ENCODE measurements around the gene XRCC6.

The XRCC6 gene

GRCh38 chr22:41598081-41598480, 23.0 kb upstream of the XRCC6 start:
- peaks cover 20% of the 10 kb centered on the region for H4K20me1 ChIP-seq (ENCODE audit: insufficient read depth, low read length, poor library complexity, severe bottlenecking)
- H3K9ac ChIP-seq (ENCODE audit: low read depth, low read length, poor library complexity, severe bottlenecking): no peak overlapping the region

DNA sequence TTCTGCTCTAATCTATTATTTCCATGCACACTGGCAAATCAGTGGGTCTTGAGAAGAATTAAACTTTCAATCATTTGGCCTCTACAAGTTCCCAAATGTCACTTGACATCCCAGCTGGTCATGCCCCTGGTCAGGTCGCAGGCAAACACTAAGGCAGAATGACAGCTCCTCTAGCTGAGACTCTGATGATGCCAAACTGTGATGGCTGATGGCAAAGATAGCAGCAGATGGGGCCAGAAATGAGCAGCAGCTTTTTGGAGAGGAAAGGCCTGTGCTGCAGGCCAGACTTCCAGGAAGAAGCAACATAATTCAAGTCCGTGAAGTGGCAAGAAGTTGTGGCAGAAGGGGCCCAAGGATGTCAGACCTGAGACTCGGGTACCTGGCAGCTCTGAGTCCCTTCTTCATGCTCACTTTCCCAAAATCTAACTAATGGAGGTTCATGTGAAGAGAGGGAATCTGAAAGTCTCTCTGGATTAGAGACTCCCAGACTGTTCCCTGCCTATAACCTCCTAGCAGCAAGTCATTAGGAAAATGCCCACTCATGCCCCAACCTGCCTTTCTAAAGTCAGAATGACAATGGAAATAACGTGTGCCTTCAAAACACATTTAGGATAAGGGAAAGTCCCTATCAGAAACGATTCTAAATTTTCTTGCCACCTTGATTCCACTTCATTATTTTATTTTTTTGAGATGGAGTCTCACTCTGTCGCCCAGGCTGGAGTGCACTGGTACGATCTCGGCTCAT, 22.0 kb upstream of the XRCC6 start:
- H3K4me2 ChIP-seq (ENCODE audit: low read depth, low read length, poor library complexity, severe bottlenecking): no peak overlapping the region
- no peaks in the 10 kb centered on the region for H3K36me3 ChIP-seq (ENCODE audit: insufficient read depth, low read length)
- H3K4me1 ChIP-seq (ENCODE audit: insufficient read depth, low read length, poor library complexity, severe bottlenecking): peaks cover 4% of the 10 kb centered on the region
- H3K9me3 ChIP-seq (ENCODE audit: insufficient read depth, low read depth, low read length): no peaks in the 10 kb centered on the region
- no peak overlapping the region for H3K9ac ChIP-seq (ENCODE audit: low read depth, low read length, poor library complexity, severe bottlenecking)
- no peak overlapping the region for H2AFZ ChIP-seq (ENCODE audit: low read length)
- no peaks in the 10 kb centered on the region for H3K79me2 ChIP-seq (ENCODE audit: insufficient read depth, low read length)
- H3F3A ChIP-seq (ENCODE audit: low read depth): peaks cover 5% of the 10 kb centered on the region; the same call in 1 of the 2 replicates
- peaks cover 87% of the 10 kb centered on the region for H3K27me3 ChIP-seq (ENCODE audit: insufficient read depth, low read length, poor library complexity, severe bottlenecking)
- H3K4me3 ChIP-seq (ENCODE audit: low read length, poor library complexity, severe bottlenecking): no peak overlapping the region
- TF ChIP-seq EZH2phosphoT487 (IDR thresholded peaks at IDR 0.05; ENCODE audit: borderline replicate concordance): no peak
- TF ChIP-seq, protein P1, sequence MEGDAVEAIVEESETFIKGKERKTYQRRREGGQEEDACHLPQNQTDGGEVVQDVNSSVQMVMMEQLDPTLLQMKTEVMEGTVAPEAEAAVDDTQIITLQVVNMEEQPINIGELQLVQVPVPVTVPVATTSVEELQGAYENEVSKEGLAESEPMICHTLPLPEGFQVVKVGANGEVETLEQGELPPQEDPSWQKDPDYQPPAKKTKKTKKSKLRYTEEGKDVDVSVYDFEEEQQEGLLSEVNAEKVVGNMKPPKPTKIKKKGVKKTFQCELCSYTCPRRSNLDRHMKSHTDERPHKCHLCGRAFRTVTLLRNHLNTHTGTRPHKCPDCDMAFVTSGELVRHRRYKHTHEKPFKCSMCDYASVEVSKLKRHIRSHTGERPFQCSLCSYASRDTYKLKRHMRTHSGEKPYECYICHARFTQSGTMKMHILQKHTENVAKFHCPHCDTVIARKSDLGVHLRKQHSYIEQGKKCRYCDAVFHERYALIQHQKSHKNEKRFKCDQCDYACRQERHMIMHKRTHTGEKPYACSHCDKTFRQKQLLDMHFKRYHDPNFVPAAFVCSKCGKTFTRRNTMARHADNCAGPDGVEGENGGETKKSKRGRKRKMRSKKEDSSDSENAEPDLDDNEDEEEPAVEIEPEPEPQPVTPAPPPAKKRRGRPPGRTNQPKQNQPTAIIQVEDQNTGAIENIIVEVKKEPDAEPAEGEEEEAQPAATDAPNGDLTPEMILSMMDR (conservative IDR thresholded peaks at IDR 0.05; ENCODE audit: low read length): no peak
- H4K20me1 ChIP-seq (ENCODE audit: insufficient read depth, low read length, poor library complexity, severe bottlenecking): peaks cover 28% of the 10 kb centered on the region
- no peaks in the 10 kb centered on the region for H3K9me2 ChIP-seq (replicated peaks; ENCODE audit: low read depth, low read length)

More at GRCh38 chr22:41598081-41598480, 23.0 kb upstream of the XRCC6 start:
- no peaks in the 10 kb centered on the region for H3F3A ChIP-seq (ENCODE audit: low read depth)
- H3K79me2 ChIP-seq (ENCODE audit: insufficient read depth, low read length): no peaks in the 10 kb centered on the region
- H3K9me2 ChIP-seq (replicated peaks; ENCODE audit: low read depth, low read length): no peaks in the 10 kb centered on the region
- H2AFZ ChIP-seq (ENCODE audit: low read length): no peak overlapping the region
- TF ChIP-seq EZH2phosphoT487 (IDR thresholded peaks at IDR 0.05; ENCODE audit: borderline replicate concordance): no peak
- TF ChIP-seq, protein P1 (conservative IDR thresholded peaks at IDR 0.05; ENCODE audit: low read length): no peak
- no peaks in the 10 kb centered on the region for H3K4me1 ChIP-seq (ENCODE audit: insufficient read depth, low read length, poor library complexity, severe bottlenecking)
- H3K9me3 ChIP-seq (ENCODE audit: insufficient read depth, low read depth, low read length): no peaks in the 10 kb centered on the region
- no peaks in the 10 kb centered on the region for H3K36me3 ChIP-seq (ENCODE audit: insufficient read depth, low read length)
- H3K4me2 ChIP-seq (ENCODE audit: low read depth, low read length, poor library complexity, severe bottlenecking): no peak overlapping the region
- H3K4me3 ChIP-seq (ENCODE audit: low read length, poor library complexity, severe bottlenecking): no peak overlapping the region
- peaks cover 82% of the 10 kb centered on the region for H3K27me3 ChIP-seq (ENCODE audit: insufficient read depth, low read length, poor library complexity, severe bottlenecking)

DNA sequence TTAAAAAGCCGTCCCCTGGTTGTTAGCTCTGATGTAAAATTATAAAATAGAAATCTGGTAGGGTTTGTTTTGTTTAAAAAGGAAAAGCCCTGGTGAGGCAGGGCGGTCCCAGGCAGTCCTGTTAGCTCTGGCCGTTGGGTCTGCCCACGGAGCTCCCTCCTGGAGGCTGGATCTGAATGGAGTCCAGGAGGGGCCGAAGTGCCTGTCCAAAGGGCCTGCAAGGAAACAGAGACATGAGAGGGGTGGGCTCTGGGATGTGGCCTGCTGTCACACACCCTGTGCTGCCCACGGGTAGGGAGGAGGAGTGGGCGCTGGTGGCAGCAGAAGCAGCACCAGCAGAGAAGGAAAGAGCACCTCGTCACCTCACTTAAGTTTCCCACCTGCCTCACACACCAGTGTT, 20.1 kb upstream of the XRCC6 start:
- Histone ChIP-seq H3K9ac (ENCODE audit: low read depth, low read length, poor library complexity, severe bottlenecking) (no peak overlapping the region), H3F3A (ENCODE audit: low read depth) (peaks cover 5% of the 10 kb centered on the region; the same call in 1 of the 2 replicates), H3K4me2 (ENCODE audit: low read depth, low read length, poor library complexity, severe bottlenecking) (no peak overlapping the region), H3K79me2 (ENCODE audit: insufficient read depth, low read length) (no peaks in the 10 kb centered on the region), H3K4me3 (ENCODE audit: low read length, poor library complexity, severe bottlenecking) (no peak overlapping the region), H3K9me3 (ENCODE audit: insufficient read depth, low read depth, low read length) (no peaks in the 10 kb centered on the region), H3K4me1 (ENCODE audit: insufficient read depth, low read length, poor library complexity, severe bottlenecking) (peaks cover 4% of the 10 kb centered on the region), H4K20me1 (ENCODE audit: insufficient read depth, low read length, poor library complexity, severe bottlenecking) (peaks cover 42% of the 10 kb centered on the region), H2AFZ (ENCODE audit: low read length) (no peak overlapping the region), H3K36me3 (ENCODE audit: insufficient read depth, low read length) (no peaks in the 10 kb centered on the region), H3K9me2 (replicated peaks; ENCODE audit: low read depth, low read length) (no peaks in the 10 kb centered on the region), H3K27me3 (ENCODE audit: insufficient read depth, low read length, poor library complexity, severe bottlenecking) (peaks cover 92% of the 10 kb centered on the region)
- TF ChIP-seq, protein P1 (conservative IDR thresholded peaks at IDR 0.05; ENCODE audit: low read length): no peak
- no peak for TF ChIP-seq EZH2phosphoT487 (IDR thresholded peaks at IDR 0.05; ENCODE audit: borderline replicate concordance)

All from Loucy (cell line).